SU-DHL-6 (cell line): ENCODE measurements around the gene FOXC2.

Experiments used
- H2AFZ ChIP-seq: fragments of 200-600 bp; sonication (generic); 2 replicates; pipeline ENCODE4 v1.6.1; 2014; ENCODE audit warnings: low read depth, mild to moderate bottlenecking, moderate library complexity, mixed read lengths, antibody characterized with exemption, low read length; ENCODE audit not compliant: severe bottlenecking
- H3F3A ChIP-seq: fragments of 200-600 bp; shearing (Covaris generic); 2 replicates; pipeline ENCODE4 v1.6.0; 2016; ENCODE audit warnings: antibody characterized with exemption, mild to moderate bottlenecking; ENCODE audit not compliant: insufficient read depth
- H3K27ac ChIP-seq: fragments of 200-600 bp; sonication (generic); 2 replicates; pipeline ENCODE4 v1.5.1; 2016; ENCODE audit warnings: low read depth, mild to moderate bottlenecking, low read length, moderate library complexity, mixed read lengths
- H3K27me3 ChIP-seq: fragments of 200-600 bp; sonication (generic), shearing (Covaris generic); 2 replicates; pipeline ENCODE4 v1.6.0; 2014; ENCODE audit warnings: mild to moderate bottlenecking, low read length
- H3K36me3 ChIP-seq: fragments of 200-600 bp; sonication (generic); 2 replicates; pipeline ENCODE4 v1.6.1; 2014; ENCODE audit warnings: mild to moderate bottlenecking, low read length, mixed read lengths
- H3K4me2 ChIP-seq: fragments of 300-600, 200-600 bp; shearing (Covaris generic), sonication (generic); 2 replicates; pipeline ENCODE4 v1.6.0; 2014; ENCODE audit warnings: low read length, low read depth, mild to moderate bottlenecking; ENCODE audit not compliant: poor library complexity, severe bottlenecking
- H3K4me3 ChIP-seq: fragments of 200-600 bp; sonication (generic); 2 replicates; pipeline ENCODE4 v1.5.1; 2014; ENCODE audit warnings: antibody characterized with exemption, low read length, mild to moderate bottlenecking, mixed read lengths; ENCODE audit not compliant: insufficient read depth, poor library complexity, severe bottlenecking
- H3K79me2 ChIP-seq: fragments of 200-600 bp; sonication (generic); 2 replicates; pipeline ENCODE4 v1.6.1; 2014; ENCODE audit warnings: mild to moderate bottlenecking, low read length, moderate library complexity; ENCODE audit not compliant: insufficient read depth
- H3K9ac ChIP-seq: fragments of 200-600 bp; sonication (generic); 2 replicates; pipeline ENCODE4 v1.7.0; 2014; ENCODE audit warnings: mild to moderate bottlenecking, low read length
- H3K9me2 ChIP-seq: fragments of 200-600 bp; sonication (generic); replicated peaks from 2 replicates; pipeline ENCODE4 v1.6.1; 2014; ENCODE audit warnings: low read length; ENCODE audit not compliant: insufficient read depth
- H3K9me3 ChIP-seq: fragments of 200-600 bp; sonication (generic); 2 replicates; pipeline ENCODE4 v1.6.1; 2014; ENCODE audit warnings: low read length, mixed read lengths; ENCODE audit not compliant: insufficient read depth
- H4K20me1 ChIP-seq: fragments of 200-600 bp; sonication (generic); 2 replicates; pipeline ENCODE4 v1.6.1; 2014; ENCODE audit warnings: low read depth, mild to moderate bottlenecking, antibody characterized with exemption, low read length, moderate library complexity, mixed read lengths
- EZH2phosphoT487 ChIP-seq: fragments of 200-600 bp; sonication (generic), shearing (Covaris generic); conservative IDR thresholded peaks from 2 replicates; pipeline ENCODE4 v1.6.1; 2018; ENCODE audit warnings: mild to moderate bottlenecking, antibody characterized with exemption, low read length, moderate library complexity, mixed read lengths
- TF ChIP-seq, protein P1 (sequence below): fragments of 200-600 bp; sonication (generic); IDR thresholded peaks from one replicate; pipeline ENCODE4 v1.5.1; 2017; ENCODE audit warnings: antibody characterized with exemption, mild to moderate bottlenecking, low read length, moderate library complexity; ENCODE audit not compliant: insufficient read depth, poor library complexity, severe bottlenecking

Gene FOXC2

GRCh38 chr16:86532526-86532815, 34.2 kb upstream of the FOXC2 start:
- no peaks in the 10 kb centered on the region for H3F3A ChIP-seq
- no peak overlapping the region for H3K27ac ChIP-seq
- H2AFZ ChIP-seq: no peak overlapping the region
- H3K36me3 ChIP-seq: no peaks in the 10 kb centered on the region
- H3K9ac ChIP-seq: no peak overlapping the region
- H3K9me2 ChIP-seq: no peaks in the 10 kb centered on the region
- H3K4me2 ChIP-seq: no peak overlapping the region
- no peaks in the 10 kb centered on the region for H4K20me1 ChIP-seq
- H3K4me3 ChIP-seq: no peak overlapping the region
- H3K9me3 ChIP-seq: no peaks in the 10 kb centered on the region
- H3K27me3 ChIP-seq: no peaks in the 10 kb centered on the region
- H3K79me2 ChIP-seq: no peaks in the 10 kb centered on the region
- TF ChIP-seq, protein P1, sequence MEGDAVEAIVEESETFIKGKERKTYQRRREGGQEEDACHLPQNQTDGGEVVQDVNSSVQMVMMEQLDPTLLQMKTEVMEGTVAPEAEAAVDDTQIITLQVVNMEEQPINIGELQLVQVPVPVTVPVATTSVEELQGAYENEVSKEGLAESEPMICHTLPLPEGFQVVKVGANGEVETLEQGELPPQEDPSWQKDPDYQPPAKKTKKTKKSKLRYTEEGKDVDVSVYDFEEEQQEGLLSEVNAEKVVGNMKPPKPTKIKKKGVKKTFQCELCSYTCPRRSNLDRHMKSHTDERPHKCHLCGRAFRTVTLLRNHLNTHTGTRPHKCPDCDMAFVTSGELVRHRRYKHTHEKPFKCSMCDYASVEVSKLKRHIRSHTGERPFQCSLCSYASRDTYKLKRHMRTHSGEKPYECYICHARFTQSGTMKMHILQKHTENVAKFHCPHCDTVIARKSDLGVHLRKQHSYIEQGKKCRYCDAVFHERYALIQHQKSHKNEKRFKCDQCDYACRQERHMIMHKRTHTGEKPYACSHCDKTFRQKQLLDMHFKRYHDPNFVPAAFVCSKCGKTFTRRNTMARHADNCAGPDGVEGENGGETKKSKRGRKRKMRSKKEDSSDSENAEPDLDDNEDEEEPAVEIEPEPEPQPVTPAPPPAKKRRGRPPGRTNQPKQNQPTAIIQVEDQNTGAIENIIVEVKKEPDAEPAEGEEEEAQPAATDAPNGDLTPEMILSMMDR: no peak
- TF ChIP-seq EZH2phosphoT487: no peak

GRCh38 chr16:86533076-86533475, 33.6 kb upstream of the FOXC2 start:
- Histone ChIP-seq H3K4me3 (no peak overlapping the region), H3K9ac (no peak overlapping the region), H3K27me3 (no peaks in the 10 kb centered on the region), H3K36me3 (no peaks in the 10 kb centered on the region), H3K4me2 (no peak overlapping the region), H2AFZ (no peak overlapping the region), H3K9me2 (no peaks in the 10 kb centered on the region), H3F3A (no peaks in the 10 kb centered on the region), H3K79me2 (no peaks in the 10 kb centered on the region), H3K27ac (no peak overlapping the region), H3K9me3 (no peaks in the 10 kb centered on the region), H4K20me1 (no peaks in the 10 kb centered on the region)
- TF ChIP-seq, protein P1: no peak
- TF ChIP-seq EZH2phosphoT487: no peak

- Histone ChIP-seq H3K9me3 (no peaks in the 10 kb centered on the region), H3K79me2 (no peaks in the 10 kb centered on the region), H3F3A (no peaks in the 10 kb centered on the region), H3K4me3 (no peak overlapping the region), H3K36me3 (no peaks in the 10 kb centered on the region), H3K27me3 (no peaks in the 10 kb centered on the region), H3K9ac (no peak overlapping the region), H2AFZ (no peak overlapping the region), H3K27ac (no peak overlapping the region), H4K20me1 (no peaks in the 10 kb centered on the region), H3K4me2 (no peak overlapping the region), H3K9me2 (no peaks in the 10 kb centered on the region)
- no peak for TF ChIP-seq EZH2phosphoT487
- TF ChIP-seq, protein P1: no peak
Observed at GRCh38 chr16:86533767-86534351, 32.8 kb upstream of the FOXC2 start.
